GM21576 (cell line): ENCODE data around the gene PLXNA2.

Experiments
- ATAC-seq: cut with Tn5 transposase; IDR thresholded peaks from one replicate; pipeline ENCODE4 v1.9.1; 2021; ENCODE audit warnings: mild to moderate bottlenecking, moderate library complexity; ENCODE audit not compliant: unreplicated experiment

PLXNA2 gene

DNA sequence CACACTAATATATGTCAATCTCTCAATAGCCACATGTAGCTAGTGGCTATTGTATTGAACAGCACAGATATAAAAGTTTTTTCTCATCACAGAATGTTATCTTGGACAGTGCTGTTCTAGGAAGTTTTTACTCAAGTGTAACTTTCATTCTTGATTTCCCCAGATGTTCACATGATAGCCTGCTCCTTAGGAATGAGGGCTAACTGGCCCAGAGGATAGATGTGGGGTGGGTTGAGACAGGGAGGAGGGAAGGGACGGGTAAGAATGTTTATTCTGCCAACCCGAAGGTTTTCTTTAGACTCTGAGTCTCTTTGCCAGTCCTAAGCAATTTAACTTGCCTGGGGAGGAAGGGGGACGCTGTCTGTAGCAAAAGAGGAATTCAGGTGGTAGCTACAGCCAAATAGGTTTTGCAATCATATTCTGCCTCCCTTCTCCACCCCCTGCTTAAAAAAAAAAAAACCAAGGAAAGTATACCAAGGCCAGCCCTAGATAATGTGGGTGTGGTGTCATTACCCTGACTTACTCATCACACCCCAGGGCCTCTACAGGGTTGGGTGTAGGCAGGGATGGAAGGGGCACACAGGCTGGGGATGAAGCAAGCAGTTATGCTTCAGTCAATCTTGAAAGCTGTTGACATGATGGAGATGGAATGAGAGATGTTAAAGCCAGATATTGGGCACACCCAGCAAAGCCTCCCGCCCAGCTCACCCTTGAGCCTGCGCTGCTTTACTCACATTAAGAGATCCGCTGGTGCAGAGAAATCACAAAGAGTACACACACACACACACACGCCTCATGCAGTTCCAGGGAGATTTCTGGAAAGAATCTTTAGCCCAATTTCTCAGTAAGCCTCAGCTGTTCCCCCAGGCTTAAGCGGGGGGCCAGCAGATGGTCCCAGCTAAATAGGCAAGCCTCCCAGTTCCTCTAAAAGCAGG lies 59.9 kb downstream of the PLXNA2 start:
- no peak for ATAC-seq

GRCh38 chr1:208182880-208183645 lies 61.1 kb downstream of the PLXNA2 start:
- ATAC-seq: no peak

DNA sequence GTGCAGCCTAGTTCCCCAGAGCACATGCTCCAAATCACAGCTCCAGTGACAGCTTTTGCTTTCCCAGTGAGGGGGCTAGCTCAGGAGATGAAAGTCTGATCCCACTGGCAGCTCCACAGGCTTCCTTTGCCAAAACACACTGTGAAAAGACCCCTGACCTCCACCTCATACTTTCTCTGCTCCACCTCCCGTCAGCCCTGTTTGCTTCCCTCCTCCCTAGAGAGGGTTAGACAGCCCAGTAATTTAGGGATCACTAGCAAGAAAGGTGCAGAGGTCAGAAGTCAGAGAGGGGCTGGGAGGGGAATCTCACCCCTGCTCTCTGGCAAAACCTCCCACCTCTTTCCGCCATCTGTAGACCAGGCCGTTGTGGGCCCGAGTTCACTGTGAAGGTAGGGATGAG lies 62.8 kb downstream of the PLXNA2 start:
- no peak for ATAC-seq

GRCh38 chr1:208180421-208180820 lies 63.8 kb downstream of the PLXNA2 start:
- ATAC-seq: no peak

DNA sequence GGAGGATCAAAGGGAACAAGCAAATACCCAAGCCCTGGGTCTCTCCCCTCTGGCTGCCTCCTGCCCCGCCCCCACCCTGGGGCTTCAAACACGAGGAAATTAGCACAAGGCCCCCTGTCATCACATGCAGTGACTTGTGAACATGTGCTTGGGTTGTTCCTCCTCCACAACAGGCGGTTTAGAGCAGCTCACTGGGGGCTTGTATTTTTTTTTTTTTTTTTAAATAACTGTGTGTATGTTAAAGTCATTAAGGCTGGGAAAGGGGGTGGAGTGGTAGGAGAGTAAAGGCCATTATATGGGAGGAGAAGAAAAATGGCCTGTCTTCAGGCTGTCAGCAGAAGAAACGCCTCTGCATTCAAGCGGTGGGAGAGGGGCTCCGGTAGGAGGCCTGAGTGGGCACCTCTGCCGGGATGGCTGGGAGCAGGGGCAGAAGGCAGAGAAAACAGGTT lies 64.2 kb downstream of the PLXNA2 start:
- ATAC-seq: no peak

- ATAC-seq: no peak
Observed at GRCh38 chr1:208179263-208179816, 64.8 kb downstream of the PLXNA2 start.

DNA sequence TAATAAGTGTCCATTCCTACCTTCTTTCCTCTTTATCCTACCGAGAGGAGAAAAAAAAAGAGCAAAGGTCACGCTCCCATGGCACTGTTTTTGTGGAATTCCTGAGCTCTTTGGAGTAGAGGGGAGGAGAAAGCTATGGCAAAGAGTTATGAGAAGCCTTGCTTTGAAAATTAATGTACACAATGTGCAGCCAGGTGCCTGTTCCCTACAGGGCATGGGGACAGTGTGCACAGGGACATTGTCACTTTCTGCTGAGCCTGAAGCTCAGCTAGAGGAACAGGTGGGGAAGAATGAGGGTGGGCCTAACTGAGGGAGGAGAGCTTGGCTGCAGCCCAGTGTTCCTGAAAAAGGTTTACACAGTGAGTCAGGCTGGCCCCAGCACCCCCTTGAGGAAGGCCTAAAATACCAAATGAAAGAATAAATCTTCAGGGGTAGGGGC lies 66.1 kb downstream of the PLXNA2 start:
- no peak for ATAC-seq

DNA sequence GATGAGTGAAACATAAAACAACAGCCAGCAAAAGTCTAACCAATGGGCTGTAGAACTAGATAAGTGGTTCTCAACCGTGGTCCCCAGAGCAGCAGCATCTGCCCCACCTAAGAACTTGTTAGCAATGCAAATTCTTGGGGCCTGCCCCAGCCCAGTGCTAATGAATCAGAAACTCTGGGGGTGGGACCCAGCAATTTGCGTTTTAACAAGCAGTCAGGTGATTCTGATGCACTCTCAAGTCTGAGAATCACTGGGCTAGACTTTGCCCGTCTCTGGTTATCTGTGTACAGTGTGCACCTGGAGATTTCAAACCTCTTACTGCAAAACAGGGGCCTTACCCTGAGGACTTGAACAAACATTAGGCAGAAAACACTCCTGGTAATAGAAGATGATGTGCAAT lies 66.5 kb downstream of the PLXNA2 start:
- peak; percentile 82 for ATAC-seq

GRCh38 chr1:208176649-208177048 lies 67.5 kb downstream of the PLXNA2 start:
- no peak for ATAC-seq

- ATAC-seq: no peak
Observed at GRCh38 chr1:208175508-208175895, 68.7 kb downstream of the PLXNA2 start.

DNA sequence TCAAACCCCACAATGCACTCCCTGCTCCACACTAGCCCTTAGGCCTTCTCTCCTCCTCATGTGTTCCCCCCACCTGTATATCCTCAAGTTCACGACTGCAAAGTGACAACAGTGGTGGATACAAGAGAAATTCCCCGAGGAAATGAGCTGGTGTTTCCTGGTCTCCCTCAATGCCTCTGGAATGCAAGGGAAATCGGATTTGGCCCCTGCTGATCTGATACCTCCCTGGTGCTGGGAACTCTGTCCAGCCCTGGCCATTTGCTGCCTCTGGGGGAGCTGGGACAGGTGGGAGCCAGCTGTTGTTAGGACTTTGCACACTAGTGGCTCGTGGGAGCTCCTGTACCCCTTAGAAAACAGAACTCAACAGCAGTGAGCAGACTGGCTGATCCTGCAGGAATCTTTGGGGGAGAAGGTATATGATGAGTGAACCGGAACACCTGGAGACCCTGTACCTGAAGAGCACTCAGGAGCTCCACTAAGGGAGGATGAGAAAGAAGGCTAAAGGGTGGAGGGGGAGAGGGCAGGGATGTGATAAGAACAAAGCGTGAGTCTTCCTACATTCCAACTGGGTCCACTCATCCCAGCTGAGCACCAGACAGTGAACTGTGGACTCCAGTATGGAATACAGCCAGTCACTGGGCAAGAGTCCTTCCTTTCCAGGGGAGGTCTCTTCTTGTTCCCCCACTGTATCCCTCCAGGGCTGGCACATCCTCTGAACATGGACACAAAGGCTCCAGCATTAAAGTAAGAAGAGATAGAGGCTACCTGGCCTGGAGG lies 69.3 kb downstream of the PLXNA2 start:
- no peak for ATAC-seq

GRCh38 chr1:208174200-208174599 lies 70.0 kb downstream of the PLXNA2 start:
- ATAC-seq: no peak

- ATAC-seq: no peak
Observed at GRCh38 chr1:208173749-208174148, 70.4 kb downstream of the PLXNA2 start.

- no peak for ATAC-seq
Observed at GRCh38 chr1:208172423-208173145, 71.6 kb downstream of the PLXNA2 start.

GRCh38 chr1:208171616-208172422 lies 72.4 kb downstream of the PLXNA2 start:
- no peak for ATAC-seq

DNA sequence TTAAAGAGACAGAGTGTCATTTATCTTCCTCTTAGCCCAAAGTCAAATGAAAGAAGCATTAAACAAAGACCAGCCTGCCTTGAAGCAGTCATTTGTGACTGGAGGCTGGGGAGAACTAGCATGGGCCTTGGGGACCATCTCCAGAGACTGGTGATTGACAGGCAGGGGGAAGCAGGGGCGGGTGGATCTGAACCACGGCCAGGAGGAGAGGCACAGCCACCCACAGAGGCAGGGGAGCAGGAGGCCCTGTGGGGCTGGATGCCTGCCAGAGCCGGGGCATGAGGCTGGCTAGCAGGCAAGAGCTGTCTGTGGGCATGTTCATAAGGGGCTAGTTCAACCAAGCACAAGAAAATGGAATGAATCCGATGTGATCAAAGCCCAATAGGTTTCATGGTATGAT lies 73.9 kb downstream of the PLXNA2 start:
- ATAC-seq: no peak

DNA sequence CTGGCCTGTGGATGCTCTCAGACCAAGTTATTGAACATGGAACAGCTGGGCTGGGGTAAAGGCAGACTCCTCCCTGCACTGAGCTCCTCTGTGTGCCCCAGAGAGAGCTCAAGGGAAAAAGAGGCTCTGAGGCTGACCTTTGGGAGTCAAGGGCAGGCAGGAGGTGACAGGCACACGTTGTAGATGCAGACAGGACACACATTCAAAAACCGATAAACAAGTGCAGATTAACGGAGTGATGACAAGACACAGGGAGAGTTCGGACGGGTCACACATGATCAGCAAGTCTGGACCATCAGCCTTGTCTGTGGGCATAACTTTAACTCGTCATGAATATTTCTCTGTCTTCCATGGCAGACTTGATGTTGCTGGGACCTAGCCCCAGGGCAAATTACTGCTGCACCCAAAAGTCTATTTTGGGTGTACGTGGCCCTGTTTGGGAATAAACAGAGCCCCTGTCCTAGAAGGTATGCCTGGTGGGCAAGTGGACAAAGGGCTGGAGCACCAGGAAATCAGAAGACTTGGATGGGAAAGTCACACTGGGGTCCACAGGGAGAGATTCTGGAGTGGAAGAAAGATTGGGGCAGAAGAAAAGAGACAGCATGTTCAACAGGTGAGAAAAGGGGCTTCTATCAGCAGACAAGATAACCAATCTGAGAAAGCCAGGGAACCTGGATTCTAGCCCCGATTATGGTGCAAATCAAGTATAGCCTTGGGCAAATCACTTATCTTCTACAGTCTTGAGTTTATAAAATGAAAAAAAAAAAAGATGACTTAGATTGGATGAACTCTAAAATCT lies 74.9 kb downstream of the PLXNA2 start:
- no peak for ATAC-seq

DNA sequence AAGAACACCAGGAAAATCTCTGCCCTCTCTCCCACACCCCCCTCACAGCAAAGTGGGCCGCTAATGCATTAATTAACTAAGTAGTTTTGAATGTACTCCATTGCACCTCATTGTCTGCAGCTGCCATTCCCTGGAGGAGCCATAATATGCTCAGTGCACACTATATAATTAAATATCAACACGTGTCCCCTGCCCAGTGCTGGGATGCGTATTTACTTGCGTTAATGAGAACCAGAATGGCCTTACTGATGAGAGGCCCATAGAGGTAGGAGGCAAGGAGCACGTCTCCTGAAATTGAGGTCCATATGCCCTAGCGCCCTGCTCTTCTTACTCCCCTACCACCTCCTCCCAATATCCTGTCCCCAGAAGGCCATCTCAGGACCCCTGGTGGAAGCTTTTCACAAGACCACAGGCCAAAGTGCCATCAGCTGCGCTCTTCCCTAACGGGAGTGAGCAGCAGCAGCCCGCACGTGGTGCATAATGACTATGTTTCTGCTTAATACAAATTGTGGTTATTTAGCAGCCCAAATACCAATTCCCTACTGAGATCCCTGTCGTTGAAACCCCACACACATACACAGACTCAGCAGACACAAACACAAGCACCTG lies 76.8 kb downstream of the PLXNA2 start:
- ATAC-seq: no peak
